OCI-LY1 (cell line): ENCODE data around the gene SOCS6.

Experiments used
- H2AFZ ChIP-seq: fragments of 200-600 bp; sonication (generic), shearing (Covaris generic); 2 replicates; pipeline ENCODE4 v1.6.0; 2014; ENCODE audit warnings: antibody characterized with exemption, mild to moderate bottlenecking, low read length
- H3F3A ChIP-seq: fragments of 200-600 bp; sonication (generic), shearing (Covaris generic); 2 replicates; pipeline ENCODE4 v1.6.0; 2014; ENCODE audit warnings: mild to moderate bottlenecking, antibody characterized with exemption, low read length, moderate library complexity; ENCODE audit not compliant: insufficient read depth
- H3K27ac ChIP-seq: fragments of 200-600 bp; sonication (generic); 2 replicates; pipeline ENCODE4 v1.5.1; 2014; ENCODE audit warnings: low read length, mixed run types, mild to moderate bottlenecking, low read depth; ENCODE audit not compliant: poor library complexity, severe bottlenecking
- H3K27me3 ChIP-seq: fragments of 200-600 bp; sonication (generic); 2 replicates; pipeline ENCODE4 v1.6.0; 2014; ENCODE audit warnings: antibody characterized with exemption, mild to moderate bottlenecking, low read length, moderate library complexity; ENCODE audit not compliant: insufficient read depth
- H3K36me3 ChIP-seq: fragments of 200-600 bp; sonication (generic); 2 replicates; pipeline ENCODE4 v1.6.1; 2014; ENCODE audit warnings: mild to moderate bottlenecking, antibody characterized with exemption, low read length, moderate library complexity, mixed read lengths; ENCODE audit not compliant: insufficient read depth
- H3K4me1 ChIP-seq: fragments of 200-600 bp; sonication (generic); 2 replicates; pipeline ENCODE4 v1.5.1; 2014; ENCODE audit warnings: mild to moderate bottlenecking, low read length, moderate library complexity; ENCODE audit not compliant: insufficient read depth, severe bottlenecking
- H3K4me2 ChIP-seq: fragments of 200-600 bp; sonication (generic), shearing (Covaris generic); 2 replicates; pipeline ENCODE4 v1.6.1; 2014; ENCODE audit warnings: low read length
- H3K4me3 ChIP-seq: fragments of 200-600 bp; sonication (generic); 2 replicates; pipeline ENCODE4 v1.5.1; 2014; ENCODE audit warnings: low read length, low read depth, mild to moderate bottlenecking, mixed read lengths; ENCODE audit not compliant: poor library complexity, severe bottlenecking
- H3K79me2 ChIP-seq: fragments of 200-600 bp; shearing (Covaris generic); 2 replicates; pipeline ENCODE4 v1.6.1; 2016; ENCODE audit warnings: mixed run types, low read length, mixed read lengths; ENCODE audit not compliant: insufficient read depth
- H3K9ac ChIP-seq: fragments of 200-600 bp; sonication (generic), shearing (Covaris generic); 2 replicates; pipeline ENCODE4 v1.6.1; 2014; ENCODE audit warnings: mild to moderate bottlenecking, low read length, mixed read lengths
- H3K9me2 ChIP-seq: fragments of 200-600 bp; sonication (generic), shearing (Covaris generic); 2 replicates; pipeline ENCODE4 v1.6.1; 2014; ENCODE audit warnings: low read depth, mild to moderate bottlenecking, low read length, mixed read lengths
- H3K9me3 ChIP-seq: fragments of 200-600 bp; shearing (Covaris generic); 2 replicates; pipeline ENCODE4 v1.6.1; 2014; ENCODE audit warnings: low read length, mixed read lengths
- H4K20me1 ChIP-seq: fragments of 200-600 bp; sonication (generic), shearing (Covaris generic); 2 replicates; pipeline ENCODE4 v1.6.0; 2016; ENCODE audit warnings: mild to moderate bottlenecking, low read length; ENCODE audit not compliant: insufficient read depth
- CTCF ChIP-seq: fragments of 200-600 bp; sonication (generic), shearing (Covaris generic); IDR thresholded peaks from 2 replicates; pipeline ENCODE4 v1.5.1; 2017; ENCODE audit warnings: mild to moderate bottlenecking, antibody characterized with exemption, low read length, moderate library complexity, mixed read lengths
- EZH2 ChIP-seq: fragments of 200-600 bp; sonication (generic), shearing (Covaris generic); IDR thresholded peaks from 2 replicates; pipeline ENCODE4 v1.8.0; 2017; ENCODE audit warnings: borderline replicate concordance, mixed run types, mild to moderate bottlenecking, antibody characterized with exemption, low read length, moderate library complexity, mixed read lengths

Gene SOCS6

GRCh38 chr18:70329071-70329470, 40.2 kb downstream of the SOCS6 start:
- H3K9ac ChIP-seq, result no peak overlapping the region
- no peaks in the 10 kb centered on the region for H3K9me2 ChIP-seq
- no peak overlapping the region for H2AFZ ChIP-seq
- no peak overlapping the region for H3K27ac ChIP-seq
- H3K4me2 ChIP-seq, result no peak overlapping the region
- H3K27me3 ChIP-seq, result no peaks in the 10 kb centered on the region
- no peaks in the 10 kb centered on the region for H3K9me3 ChIP-seq
- no peaks in the 10 kb centered on the region for H3F3A ChIP-seq
- H3K4me1 ChIP-seq, result no peaks in the 10 kb centered on the region
- H4K20me1 ChIP-seq, result no peaks in the 10 kb centered on the region
- no peaks in the 10 kb centered on the region for H3K79me2 ChIP-seq
- H3K4me3 ChIP-seq, result no peak overlapping the region
- no peaks in the 10 kb centered on the region for H3K36me3 ChIP-seq
- TF ChIP-seq CTCF (no peak), EZH2 (no peak)

- Histone ChIP-seq H3F3A (no peaks in the 10 kb centered on the region), H3K27ac (no peak overlapping the region), H3K9me2 (no peaks in the 10 kb centered on the region), H3K9ac (no peak overlapping the region), H3K27me3 (no peaks in the 10 kb centered on the region), H2AFZ (no peak overlapping the region), H3K9me3 (no peaks in the 10 kb centered on the region), H3K79me2 (no peaks in the 10 kb centered on the region), H3K4me3 (no peak overlapping the region), H3K4me1 (no peaks in the 10 kb centered on the region), H3K4me2 (no peak overlapping the region), H3K36me3 (no peaks in the 10 kb centered on the region), H4K20me1 (no peaks in the 10 kb centered on the region)
- TF ChIP-seq EZH2 (no peak), CTCF (no peak)
Observed at GRCh38 chr18:70330887-70331286, 42.0 kb downstream of the SOCS6 start.

DNA sequence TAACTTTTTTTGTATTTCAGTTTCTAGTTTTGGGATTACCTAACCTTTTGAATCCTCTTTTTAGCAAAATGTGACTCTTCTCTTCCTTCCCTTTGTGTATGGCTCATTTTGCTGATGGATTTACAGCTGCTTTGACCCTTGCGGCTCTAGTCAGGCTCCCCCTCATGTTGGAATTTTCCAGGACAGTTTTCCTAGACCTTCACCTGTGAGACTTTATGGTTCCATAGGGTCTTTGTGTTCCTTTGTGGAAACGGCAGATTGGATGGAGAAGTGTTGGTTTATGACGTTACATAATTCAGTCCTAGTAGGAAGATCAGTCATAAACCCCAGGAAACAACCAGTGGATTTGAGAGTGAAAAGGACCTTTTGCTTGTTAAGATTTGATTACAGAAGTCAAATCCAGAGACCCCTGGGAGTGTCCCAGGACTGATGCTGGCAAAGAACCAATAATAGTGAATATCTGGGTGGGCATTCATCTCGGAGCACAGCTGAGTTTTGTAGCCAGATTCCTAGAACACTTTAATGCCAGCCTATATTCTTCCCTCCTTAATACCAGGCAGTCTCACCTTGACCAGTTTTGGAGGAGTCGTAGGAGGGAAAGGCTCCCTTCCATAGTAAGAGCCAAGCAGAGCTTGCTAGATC, 42.7 kb downstream of the SOCS6 start:
- no peaks in the 10 kb centered on the region for H3K4me1 ChIP-seq
- H3K27ac ChIP-seq, result no peak overlapping the region

More for the DNA sequence above, 42.7 kb downstream of the SOCS6 start:
- no peaks in the 10 kb centered on the region for H4K20me1 ChIP-seq
- no peaks in the 10 kb centered on the region for H3K9me2 ChIP-seq
- H3K9ac ChIP-seq, result no peak overlapping the region
- no peaks in the 10 kb centered on the region for H3K36me3 ChIP-seq
- TF ChIP-seq CTCF, result no peak
- TF ChIP-seq EZH2, result no peak
- H3K4me3 ChIP-seq, result no peak overlapping the region
- H3K27me3 ChIP-seq, result no peaks in the 10 kb centered on the region
- no peaks in the 10 kb centered on the region for H3K9me3 ChIP-seq
- no peak overlapping the region for H2AFZ ChIP-seq
- no peaks in the 10 kb centered on the region for H3F3A ChIP-seq
- H3K4me2 ChIP-seq, result no peak overlapping the region
- no peaks in the 10 kb centered on the region for H3K79me2 ChIP-seq
